ENCODE measurements around the gene UGT3A1.
"Not testable (repeated sequence)": the region's sequence is repeated elsewhere in the genome, so short reads cannot be mapped to it uniquely, and the experiment has no call there.

The UGT3A1 gene, protein sequence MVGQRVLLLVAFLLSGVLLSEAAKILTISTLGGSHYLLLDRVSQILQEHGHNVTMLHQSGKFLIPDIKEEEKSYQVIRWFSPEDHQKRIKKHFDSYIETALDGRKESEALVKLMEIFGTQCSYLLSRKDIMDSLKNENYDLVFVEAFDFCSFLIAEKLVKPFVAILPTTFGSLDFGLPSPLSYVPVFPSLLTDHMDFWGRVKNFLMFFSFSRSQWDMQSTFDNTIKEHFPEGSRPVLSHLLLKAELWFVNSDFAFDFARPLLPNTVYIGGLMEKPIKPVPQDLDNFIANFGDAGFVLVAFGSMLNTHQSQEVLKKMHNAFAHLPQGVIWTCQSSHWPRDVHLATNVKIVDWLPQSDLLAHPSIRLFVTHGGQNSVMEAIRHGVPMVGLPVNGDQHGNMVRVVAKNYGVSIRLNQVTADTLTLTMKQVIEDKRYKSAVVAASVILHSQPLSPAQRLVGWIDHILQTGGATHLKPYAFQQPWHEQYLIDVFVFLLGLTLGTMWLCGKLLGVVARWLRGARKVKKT

GRCh38 chr5:35990941-35991611 lies at the start of gene UGT3A1:
Gene UGT3A1 (minus strand): TSS chr5:35991390. CDS start chr5:35991240, 150 bp downstream.
- Mint-ChIP-seq H3K27ac (no peak within 1 kb of the TSS), H3K36me3 (no peaks in the 10 kb centered on the region), H3K9me3 (no peaks in the 10 kb centered on the region), H3K4me1 (no peaks in the 10 kb centered on the region), H3K4me3 (no peak within 1 kb of the TSS)
- DNase-seq (ENCODE audit: low spot score in 2 of 2): no peak
- no peak for ATAC-seq

- Mint-ChIP-seq H3K4me3 (no peak overlapping the region), H3K4me1 (no peaks in the 10 kb centered on the region), H3K9me3 (no peaks in the 10 kb centered on the region), H3K27ac (no peak overlapping the region), H3K36me3 (no peaks in the 10 kb centered on the region)
- ATAC-seq: no peak
- no peak for DNase-seq (ENCODE audit: low spot score in 2 of 2)
Observed at GRCh38 chr5:36035696-36036095, 44.5 kb upstream of the UGT3A1 start.

- not testable (repeated sequence) for DNase-seq (ENCODE audit: low spot score in 2 of 2)
Observed at GRCh38 chr5:36034536-36035134, 43.4 kb upstream of the UGT3A1 start.

GRCh38 chr5:36033486-36033885 lies 42.3 kb upstream of the UGT3A1 start:
- Mint-ChIP-seq H3K4me3 (no peak overlapping the region), H3K4me1 (no peaks in the 10 kb centered on the region), H3K27ac (no peak overlapping the region), H3K9me3 (no peaks in the 10 kb centered on the region), H3K36me3 (no peaks in the 10 kb centered on the region)
- DNase-seq (ENCODE audit: low spot score in 2 of 2) (no peak), ATAC-seq (no peak)

More at GRCh38 chr5:36034536-36035134, 43.4 kb upstream of the UGT3A1 start:
- not testable (repeated sequence) for H3K27ac Mint-ChIP-seq, H3K4me1 Mint-ChIP-seq, H3K4me3 Mint-ChIP-seq, H3K36me3 Mint-ChIP-seq, H3K9me3 Mint-ChIP-seq, ATAC-seq

DNA sequence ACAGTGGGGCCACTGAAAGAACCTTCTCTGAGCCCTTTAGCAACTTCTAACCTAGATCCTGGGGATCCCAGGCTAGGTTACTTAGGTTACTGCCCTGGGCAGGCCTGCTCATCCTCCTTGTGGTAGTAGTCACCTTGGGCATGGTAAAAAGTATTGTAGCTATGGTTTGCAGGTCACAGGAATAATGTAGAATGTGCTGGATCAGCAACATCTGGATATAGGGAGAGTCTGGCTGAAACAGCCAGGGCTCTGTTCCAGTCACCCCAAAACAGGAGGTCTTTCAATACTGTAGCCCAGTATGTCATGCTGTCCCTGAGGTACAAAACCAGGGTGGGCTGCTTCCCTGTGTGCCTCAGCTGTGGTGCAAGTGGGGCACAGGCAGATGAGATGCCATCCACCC lies 41.9 kb upstream of the UGT3A1 start:
- DNase-seq (ENCODE audit: low spot score in 2 of 2) (no peak), ATAC-seq (no peak)
- no peaks in the 10 kb centered on the region for H3K9me3 Mint-ChIP-seq
- H3K27ac Mint-ChIP-seq: no peak overlapping the region
- no peak overlapping the region for H3K4me3 Mint-ChIP-seq
- H3K4me1 Mint-ChIP-seq: no peaks in the 10 kb centered on the region
- H3K36me3 Mint-ChIP-seq: no peaks in the 10 kb centered on the region

- Mint-ChIP-seq H3K27ac (no peak overlapping the region), H3K4me1 (no peaks in the 10 kb centered on the region), H3K9me3 (no peaks in the 10 kb centered on the region), H3K36me3 (no peaks in the 10 kb centered on the region), H3K4me3 (no peak overlapping the region)
- no peak for DNase-seq (ENCODE audit: low spot score in 2 of 2)
- no peak for ATAC-seq
Observed at GRCh38 chr5:36031223-36031622, 40.0 kb upstream of the UGT3A1 start.

DNA sequence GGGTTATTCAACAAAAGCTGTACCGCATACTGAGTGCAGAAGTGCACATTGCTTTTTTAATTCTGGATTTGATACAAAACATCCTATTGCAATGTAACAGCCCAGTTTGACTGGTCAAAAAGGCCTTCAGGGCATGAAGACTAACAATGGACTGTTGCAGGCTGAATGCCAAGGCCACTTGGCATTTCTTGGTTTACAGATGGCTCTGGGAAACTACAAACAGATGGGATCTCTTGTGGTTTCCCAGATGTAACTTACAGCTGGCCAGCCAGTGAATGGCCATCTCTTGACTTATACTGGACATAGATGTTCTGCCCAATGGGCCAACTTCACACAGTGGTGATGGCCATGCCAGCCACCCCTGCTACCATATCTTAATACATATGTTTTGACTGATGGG lies 38.7 kb upstream of the UGT3A1 start:
- no peaks in the 10 kb centered on the region for H3K36me3 Mint-ChIP-seq
- H3K4me3 Mint-ChIP-seq: no peak overlapping the region
- no peaks in the 10 kb centered on the region for H3K4me1 Mint-ChIP-seq
- no peak for DNase-seq (ENCODE audit: low spot score in 2 of 2)
- peaks cover 2% of the 10 kb centered on the region for H3K9me3 Mint-ChIP-seq
- ATAC-seq: no peak
- H3K27ac Mint-ChIP-seq: no peak overlapping the region

- DNase-seq (ENCODE audit: low spot score in 2 of 2): no peak
- H3K4me3 Mint-ChIP-seq: no peak overlapping the region
- no peaks in the 10 kb centered on the region for H3K4me1 Mint-ChIP-seq
- no peaks in the 10 kb centered on the region for H3K36me3 Mint-ChIP-seq
- H3K9me3 Mint-ChIP-seq: peaks cover 2% of the 10 kb centered on the region
- no peak for ATAC-seq
- no peak overlapping the region for H3K27ac Mint-ChIP-seq
Observed at GRCh38 chr5:36028816-36029465, 37.8 kb upstream of the UGT3A1 start.

DNA sequence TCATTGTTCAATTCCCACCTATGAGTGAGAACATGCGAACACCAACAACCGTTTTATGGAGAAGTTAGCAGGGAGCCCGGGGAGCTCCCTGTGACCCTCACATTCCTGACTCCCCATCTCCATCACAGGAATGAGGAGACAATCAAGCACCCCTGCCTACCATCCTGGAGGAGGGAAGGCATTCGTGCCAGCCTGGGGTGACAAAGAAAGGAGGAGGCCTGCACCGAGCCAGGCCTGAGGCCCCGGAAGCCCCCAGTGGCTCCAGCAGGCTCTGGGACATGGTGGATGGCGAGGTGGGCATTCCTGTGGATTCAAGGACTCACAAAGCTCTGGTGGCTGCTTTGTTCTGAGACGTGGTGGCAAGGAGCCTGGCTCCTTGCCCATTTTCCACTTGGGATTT lies 36.5 kb upstream of the UGT3A1 start:
- peaks cover 2% of the 10 kb centered on the region for H3K9me3 Mint-ChIP-seq
- no peak for ATAC-seq

DNA sequence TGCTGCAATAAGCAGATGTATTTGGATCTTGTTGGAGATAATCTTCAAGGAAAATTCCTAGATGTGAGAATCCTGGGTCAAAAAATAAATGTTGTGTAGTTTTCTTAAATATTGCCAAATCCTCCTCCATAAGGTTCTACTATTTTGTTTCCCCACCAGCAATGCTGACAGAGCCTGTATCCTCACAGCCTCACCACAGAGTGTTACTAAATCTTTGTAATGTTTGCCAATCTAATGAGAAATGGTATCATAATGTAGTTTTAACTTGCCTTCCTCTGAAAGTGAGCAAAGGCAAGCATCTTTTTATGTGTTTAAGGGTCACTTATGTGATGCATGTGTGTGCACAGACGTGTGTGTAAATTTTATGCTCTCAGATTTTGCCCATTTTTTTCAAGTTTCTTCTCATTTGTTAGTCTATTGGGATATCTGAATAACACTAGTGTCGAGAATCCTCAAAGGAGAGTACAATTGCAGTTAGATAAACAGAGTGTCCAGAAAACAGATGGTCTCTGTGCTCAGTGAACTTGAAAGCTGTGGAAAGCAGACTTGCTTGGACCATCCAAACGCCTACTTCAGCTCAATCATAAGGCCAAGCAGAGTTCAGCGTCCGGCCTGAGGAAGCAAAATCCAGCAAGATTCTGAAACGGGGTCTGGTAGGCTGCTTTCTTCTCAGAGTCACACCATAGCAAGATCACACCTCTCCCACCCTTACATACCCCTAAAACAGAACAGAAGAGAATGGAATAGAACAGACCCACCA lies 35.7 kb upstream of the UGT3A1 start:
- no peak for ATAC-seq
- no peaks in the 10 kb centered on the region for H3K36me3 Mint-ChIP-seq
- H3K4me3 Mint-ChIP-seq: no peak overlapping the region
- no peak for DNase-seq (ENCODE audit: low spot score in 2 of 2)
- H3K9me3 Mint-ChIP-seq: peaks cover 2% of the 10 kb centered on the region
- no peak overlapping the region for H3K27ac Mint-ChIP-seq
- H3K4me1 Mint-ChIP-seq: no peaks in the 10 kb centered on the region

More for the DNA sequence above, 36.5 kb upstream of the UGT3A1 start:
- no peaks in the 10 kb centered on the region for H3K36me3 Mint-ChIP-seq
- no peak overlapping the region for H3K27ac Mint-ChIP-seq
- DNase-seq (ENCODE audit: low spot score in 2 of 2): no peak
- no peaks in the 10 kb centered on the region for H3K4me1 Mint-ChIP-seq
- H3K4me3 Mint-ChIP-seq: no peak overlapping the region

DNA sequence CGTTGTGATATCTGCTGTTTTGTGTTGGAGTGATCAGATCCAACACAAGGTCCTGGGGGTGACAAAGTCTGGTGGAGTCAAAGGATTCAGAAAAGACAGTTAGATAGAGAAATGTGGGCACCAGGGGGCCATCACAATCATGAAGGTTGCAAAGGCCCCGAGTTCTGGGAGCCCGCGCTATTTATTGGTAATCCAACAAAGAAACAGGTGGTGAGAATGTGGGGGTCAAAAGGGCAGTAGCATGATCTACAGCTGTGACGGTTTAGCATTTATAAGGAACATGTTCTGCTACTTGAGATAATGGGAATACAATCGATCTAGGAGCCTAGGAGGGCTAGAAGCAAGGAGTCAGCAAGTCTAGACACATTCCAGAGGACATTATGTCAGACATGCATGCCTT lies 31.1 kb upstream of the UGT3A1 start:
- not testable (repeated sequence) for ATAC-seq; H3K36me3 Mint-ChIP-seq; H3K4me3 Mint-ChIP-seq; H3K27ac Mint-ChIP-seq; H3K4me1 Mint-ChIP-seq; DNase-seq (ENCODE audit: low spot score in 2 of 2); H3K9me3 Mint-ChIP-seq

- not testable (repeated sequence) for ATAC-seq; H3K36me3 Mint-ChIP-seq; DNase-seq (ENCODE audit: low spot score in 2 of 2); H3K27ac Mint-ChIP-seq; H3K4me1 Mint-ChIP-seq; H3K9me3 Mint-ChIP-seq; H3K4me3 Mint-ChIP-seq
Observed at GRCh38 chr5:36019584-36019983, 28.4 kb upstream of the UGT3A1 start.

GRCh38 chr5:36017622-36018021 lies 26.4 kb upstream of the UGT3A1 start:
- Mint-ChIP-seq H3K9me3 (peaks cover 12% of the 10 kb centered on the region), H3K27ac (no peak overlapping the region), H3K4me3 (no peak overlapping the region), H3K4me1 (no peaks in the 10 kb centered on the region), H3K36me3 (no peaks in the 10 kb centered on the region)
- DNase-seq (ENCODE audit: low spot score in 2 of 2) (no peak), ATAC-seq (no peak)

DNA sequence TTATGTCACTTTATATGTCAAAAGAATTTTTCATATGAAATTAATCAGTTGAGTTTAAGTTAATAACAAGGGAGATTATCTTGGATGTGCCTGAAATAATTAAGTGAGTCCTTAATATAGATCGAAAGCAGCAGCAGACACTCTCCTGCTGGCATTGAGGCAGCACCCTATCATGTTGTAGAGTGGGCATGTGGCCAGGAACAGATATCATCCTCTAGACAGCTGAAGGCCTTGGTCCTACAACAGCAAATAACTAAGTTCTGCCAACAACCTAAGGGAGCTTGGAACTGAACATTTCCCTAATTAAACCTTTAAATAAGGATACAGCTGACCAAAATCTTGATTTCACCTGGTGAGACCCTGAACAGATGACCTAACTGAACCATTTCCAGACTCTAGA lies 25.8 kb upstream of the UGT3A1 start:
- Mint-ChIP-seq H3K4me3 (no peak overlapping the region), H3K27ac (no peak overlapping the region), H3K36me3 (no peaks in the 10 kb centered on the region), H3K9me3 (peaks cover 13% of the 10 kb centered on the region), H3K4me1 (no peaks in the 10 kb centered on the region)
- DNase-seq (ENCODE audit: low spot score in 2 of 2) (no peak), ATAC-seq (no peak)

DNA sequence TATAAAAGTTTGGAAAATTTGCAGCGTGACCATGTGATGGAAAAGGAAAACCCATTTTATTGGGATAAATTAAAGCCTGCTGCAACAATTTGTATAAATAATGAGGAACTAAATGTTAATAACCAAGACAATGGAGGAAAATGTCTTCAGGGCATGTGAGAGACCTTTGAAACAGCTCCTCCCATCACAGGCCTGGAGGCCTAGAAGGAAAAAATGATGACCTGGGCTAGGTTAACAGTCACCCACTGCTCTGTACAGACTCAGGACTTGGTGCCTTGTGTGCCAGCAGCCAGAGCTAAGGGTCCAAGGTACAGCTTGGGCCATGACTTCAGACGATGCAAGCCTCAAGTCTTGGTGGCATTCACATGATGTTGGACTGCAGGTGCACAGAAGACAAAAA lies 22.0 kb upstream of the UGT3A1 start:
- H3K9me3 Mint-ChIP-seq: peaks cover 16% of the 10 kb centered on the region
- DNase-seq (ENCODE audit: low spot score in 2 of 2) (no peak), ATAC-seq (no peak)
- H3K27ac Mint-ChIP-seq: no peak overlapping the region
- H3K4me1 Mint-ChIP-seq: no peaks in the 10 kb centered on the region
- H3K4me3 Mint-ChIP-seq: no peak overlapping the region
- no peaks in the 10 kb centered on the region for H3K36me3 Mint-ChIP-seq
